HepG2 (cell line): ENCODE results near the gene EGFR. TPM values are rescaled to one million over a fixed set of nuclear protein-coding genes. Genes with fewer than 3 reads are reported as not detected.

Source experiments
- ETV5 ChIP-seq: IDR thresholded peaks from 2 replicates; pipeline ENCODE4 v1.6.1; 2018; ENCODE audit warnings: missing biosample characterization, missing genetic modification reagents, inconsistent platforms, borderline replicate concordance
- FOXC1 ChIP-seq: sonication (generic); formaldehyde crosslinking; IDR thresholded peaks from 2 replicates; pipeline ENCODE4 v1.8.0; 2022; ENCODE audit warnings: mild to moderate bottlenecking, missing genetic modification reagents, borderline replicate concordance
- GLI4 ChIP-seq: sonication (generic); formaldehyde crosslinking; IDR thresholded peaks from 2 replicates; pipeline ENCODE4 v1.5.1; 2020; ENCODE audit warnings: missing genetic modification reagents, mild to moderate bottlenecking, moderate library complexity, borderline replicate concordance
- HDAC6 ChIP-seq: fragments of 200-600 bp; sonication (generic); IDR thresholded peaks from 2 replicates; pipeline ENCODE4 v1.7.0; 2017; ENCODE audit warnings: mild to moderate bottlenecking, antibody characterized with exemption, low read length, low read depth
- KDM1A ChIP-seq: IDR thresholded peaks from 2 replicates; pipeline ENCODE4 v1.6.1; 2016; ENCODE audit warnings: missing compliant biosample characterization
- LCORL ChIP-seq, 2 experiments: fragments of 450-650 bp in 1 of 2; sonication (generic) in 1 of 2; formaldehyde crosslinking in 1 of 2; IDR thresholded peaks; 2 replicates each; pipeline versions ENCODE4 v1.5.0 to v1.6.1; 2017 to 2020; ENCODE audit warnings: antibody characterized with exemption in 1 of 2, missing genetic modification reagents in 1 of 2
- MAFF ChIP-seq: IDR thresholded peaks from 2 replicates; pipeline ENCODE4 v1.6.1; 2011; ENCODE audit warnings: low read depth, low read length, improper control_type of control experiment
- NFYC ChIP-seq: IDR thresholded peaks from 2 replicates; pipeline ENCODE4 v1.6.1; 2016; ENCODE audit warnings: missing genetic modification reagents, missing compliant biosample characterization
- SIX1 ChIP-seq: sonication (generic); formaldehyde crosslinking; IDR thresholded peaks from 2 replicates; pipeline ENCODE4 v1.4.0; 2020; ENCODE audit warnings: missing genetic modification reagents, borderline replicate concordance
- ZBTB38 ChIP-seq: sonication (generic); formaldehyde crosslinking; IDR thresholded peaks from 2 replicates; pipeline ENCODE4 v1.5.1; 2020; ENCODE audit warnings: mild to moderate bottlenecking, missing genetic modification reagents
- ZNF253 ChIP-seq: sonication (generic); formaldehyde crosslinking; IDR thresholded peaks from 2 replicates; pipeline ENCODE4 v1.8.0; 2022; ENCODE audit warnings: mild to moderate bottlenecking, missing genetic modification reagents, borderline replicate concordance
- ZNF34 ChIP-seq: sonication (generic); formaldehyde crosslinking; IDR thresholded peaks from 2 replicates; pipeline ENCODE4 v1.4.0; 2020; ENCODE audit warnings: mild to moderate bottlenecking, missing genetic modification reagents, borderline replicate concordance
- ZNF468 ChIP-seq: sonication (generic); formaldehyde crosslinking; IDR thresholded peaks from 2 replicates; pipeline ENCODE4 v1.8.0; 2022; ENCODE audit warnings: mild to moderate bottlenecking, moderate library complexity, missing genetic modification reagents
- polyA plus RNA-seq, 8 experiments: library from polyadenylated mRNA; depleted of rRNA in 3 of 8; stranded (reverse) in 7 of 8; unstranded in 1 of 8; fragments of >200 nt; fragmentation: Illumina TruSeq in 4 of 8; extraction: Trizol in 4 of 8; gene quantifications; 2 replicates each; pipeline versions ENCODE4 v1.2.1 to v1.2.3, GENCODE V29; 2011 to 2016; ENCODE audit warnings: low read depth in 4 of 8, missing spikeins in 1 of 8, mixed read lengths in 1 of 8; ENCODE audit not compliant: insufficient read depth in 1 of 8
- total RNA-seq, 5 experiments: library from RNA; depleted of rRNA; stranded (reverse); fragments of >200 nt; fragmentation: Illumina TruSeq; extraction: Trizol; gene quantifications; 2 replicates each; pipeline ENCODE4 v1.2.3, GENCODE V29; 2016; ENCODE audit warnings: low read depth in 1 of 5
- TF ChIP-seq, protein P1 (sequence below): sonication (generic); formaldehyde crosslinking; IDR thresholded peaks from 2 replicates; pipeline ENCODE4 v1.4.0; 2020; ENCODE audit warnings: missing genetic modification reagents, borderline replicate concordance
- TF ChIP-seq, protein P2 (sequence below): sonication (generic); formaldehyde crosslinking; IDR thresholded peaks from 2 replicates; pipeline ENCODE4; 2020; ENCODE audit warnings: missing genetic modification reagents, mild to moderate bottlenecking, borderline replicate concordance
- TF ChIP-seq, protein P3 (sequence below): IDR thresholded peaks from 2 replicates; pipeline ENCODE4 v1.6.1; 2016

EGFR gene
- total and polyA plus RNA-seq, 2 of the 13 experiments (the other 11 are each of a cell fraction or from before 2014, with no cell fraction given), result 7.0 to 10.0 TPM

DNA sequence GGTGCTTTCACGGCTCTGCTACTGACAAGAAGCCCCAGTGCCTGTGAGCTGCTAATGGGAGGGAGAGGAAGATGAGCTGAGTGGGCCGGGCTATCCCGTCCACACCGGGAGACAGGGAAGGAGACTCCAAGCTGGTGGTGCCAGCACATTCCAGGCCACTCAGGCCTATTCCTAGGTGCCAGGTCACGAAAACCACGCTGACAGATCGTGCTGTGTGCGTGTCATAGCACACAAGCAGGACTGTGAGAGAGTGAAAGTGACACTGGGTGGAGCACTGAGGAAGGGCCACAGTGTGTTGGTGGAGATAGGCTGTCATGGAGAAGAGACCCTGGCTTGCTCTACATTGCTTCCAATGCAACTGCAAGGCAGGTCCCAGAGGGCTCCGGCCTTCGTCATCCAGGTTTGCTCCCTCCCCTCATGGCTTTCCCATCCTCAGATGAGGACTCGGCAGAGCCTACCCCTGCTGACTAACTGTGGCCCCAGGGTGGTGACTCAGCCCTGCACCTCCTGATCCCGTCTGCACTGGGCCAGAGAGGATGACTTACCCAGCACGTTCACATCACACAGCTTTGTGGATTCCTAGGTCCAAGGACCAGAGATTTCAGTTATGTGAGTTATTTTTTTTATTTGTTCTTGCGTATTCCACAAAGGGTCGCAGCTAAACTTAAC, 167.3 kb downstream of the EGFR start (continued):
- peak; percentile 40; the same call in 1 of the 2 replicates for TF ChIP-seq GLI4
- no peak for TF ChIP-seq FOXC1 (CRISPR knock-in tag)
- TF ChIP-seq, protein P1, sequence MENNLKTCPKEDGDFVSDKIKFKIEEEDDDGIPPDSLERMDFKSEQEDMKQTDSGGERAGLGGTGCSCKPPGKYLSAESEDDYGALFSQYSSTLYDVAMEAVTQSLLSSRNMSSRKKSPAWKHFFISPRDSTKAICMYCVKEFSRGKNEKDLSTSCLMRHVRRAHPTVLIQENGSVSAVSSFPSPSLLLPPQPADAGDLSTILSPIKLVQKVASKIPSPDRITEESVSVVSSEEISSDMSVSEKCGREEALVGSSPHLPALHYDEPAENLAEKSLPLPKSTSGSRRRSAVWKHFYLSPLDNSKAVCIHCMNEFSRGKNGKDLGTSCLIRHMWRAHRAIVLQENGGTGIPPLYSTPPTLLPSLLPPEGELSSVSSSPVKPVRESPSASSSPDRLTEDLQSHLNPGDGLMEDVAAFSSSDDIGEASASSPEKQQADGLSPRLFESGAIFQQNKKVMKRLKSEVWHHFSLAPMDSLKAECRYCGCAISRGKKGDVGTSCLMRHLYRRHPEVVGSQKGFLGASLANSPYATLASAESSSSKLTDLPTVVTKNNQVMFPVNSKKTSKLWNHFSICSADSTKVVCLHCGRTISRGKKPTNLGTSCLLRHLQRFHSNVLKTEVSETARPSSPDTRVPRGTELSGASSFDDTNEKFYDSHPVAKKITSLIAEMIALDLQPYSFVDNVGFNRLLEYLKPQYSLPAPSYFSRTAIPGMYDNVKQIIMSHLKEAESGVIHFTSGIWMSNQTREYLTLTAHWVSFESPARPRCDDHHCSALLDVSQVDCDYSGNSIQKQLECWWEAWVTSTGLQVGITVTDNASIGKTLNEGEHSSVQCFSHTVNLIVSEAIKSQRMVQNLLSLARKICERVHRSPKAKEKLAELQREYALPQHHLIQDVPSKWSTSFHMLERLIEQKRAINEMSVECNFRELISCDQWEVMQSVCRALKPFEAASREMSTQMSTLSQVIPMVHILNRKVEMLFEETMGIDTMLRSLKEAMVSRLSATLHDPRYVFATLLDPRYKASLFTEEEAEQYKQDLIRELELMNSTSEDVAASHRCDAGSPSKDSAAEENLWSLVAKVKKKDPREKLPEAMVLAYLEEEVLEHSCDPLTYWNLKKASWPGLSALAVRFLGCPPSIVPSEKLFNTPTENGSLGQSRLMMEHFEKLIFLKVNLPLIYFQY, result peak; percentile 81; the same call in 1 of the 2 replicates
- TF ChIP-seq MAFF, result peak; percentile 68; the same call in 1 of the 2 replicates
- TF ChIP-seq, protein P2, sequence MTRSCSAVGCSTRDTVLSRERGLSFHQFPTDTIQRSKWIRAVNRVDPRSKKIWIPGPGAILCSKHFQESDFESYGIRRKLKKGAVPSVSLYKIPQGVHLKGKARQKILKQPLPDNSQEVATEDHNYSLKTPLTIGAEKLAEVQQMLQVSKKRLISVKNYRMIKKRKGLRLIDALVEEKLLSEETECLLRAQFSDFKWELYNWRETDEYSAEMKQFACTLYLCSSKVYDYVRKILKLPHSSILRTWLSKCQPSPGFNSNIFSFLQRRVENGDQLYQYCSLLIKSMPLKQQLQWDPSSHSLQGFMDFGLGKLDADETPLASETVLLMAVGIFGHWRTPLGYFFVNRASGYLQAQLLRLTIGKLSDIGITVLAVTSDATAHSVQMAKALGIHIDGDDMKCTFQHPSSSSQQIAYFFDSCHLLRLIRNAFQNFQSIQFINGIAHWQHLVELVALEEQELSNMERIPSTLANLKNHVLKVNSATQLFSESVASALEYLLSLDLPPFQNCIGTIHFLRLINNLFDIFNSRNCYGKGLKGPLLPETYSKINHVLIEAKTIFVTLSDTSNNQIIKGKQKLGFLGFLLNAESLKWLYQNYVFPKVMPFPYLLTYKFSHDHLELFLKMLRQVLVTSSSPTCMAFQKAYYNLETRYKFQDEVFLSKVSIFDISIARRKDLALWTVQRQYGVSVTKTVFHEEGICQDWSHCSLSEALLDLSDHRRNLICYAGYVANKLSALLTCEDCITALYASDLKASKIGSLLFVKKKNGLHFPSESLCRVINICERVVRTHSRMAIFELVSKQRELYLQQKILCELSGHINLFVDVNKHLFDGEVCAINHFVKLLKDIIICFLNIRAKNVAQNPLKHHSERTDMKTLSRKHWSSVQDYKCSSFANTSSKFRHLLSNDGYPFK (CRISPR knock-in tag), result 0 out of 2 replicates have a peak, but pooled peaks have one; percentile 29
- TF ChIP-seq HDAC6, result no peak
- peak; percentile 39; the same call in 1 of the 2 replicates for TF ChIP-seq ETV5 (CRISPR knock-in tag)
- peak; percentile 69; the same call in 1 of the 2 replicates for TF ChIP-seq KDM1A (CRISPR knock-in tag)
- TF ChIP-seq ZNF34, result no peak
- TF ChIP-seq SIX1 (CRISPR knock-in tag), result 0 out of 2 replicates have a peak, but pooled peaks have one; percentile 34
- 0 out of 2 replicates have a peak, but pooled peaks have one; percentile 35 for TF ChIP-seq ZNF468
- TF ChIP-seq, protein P3, sequence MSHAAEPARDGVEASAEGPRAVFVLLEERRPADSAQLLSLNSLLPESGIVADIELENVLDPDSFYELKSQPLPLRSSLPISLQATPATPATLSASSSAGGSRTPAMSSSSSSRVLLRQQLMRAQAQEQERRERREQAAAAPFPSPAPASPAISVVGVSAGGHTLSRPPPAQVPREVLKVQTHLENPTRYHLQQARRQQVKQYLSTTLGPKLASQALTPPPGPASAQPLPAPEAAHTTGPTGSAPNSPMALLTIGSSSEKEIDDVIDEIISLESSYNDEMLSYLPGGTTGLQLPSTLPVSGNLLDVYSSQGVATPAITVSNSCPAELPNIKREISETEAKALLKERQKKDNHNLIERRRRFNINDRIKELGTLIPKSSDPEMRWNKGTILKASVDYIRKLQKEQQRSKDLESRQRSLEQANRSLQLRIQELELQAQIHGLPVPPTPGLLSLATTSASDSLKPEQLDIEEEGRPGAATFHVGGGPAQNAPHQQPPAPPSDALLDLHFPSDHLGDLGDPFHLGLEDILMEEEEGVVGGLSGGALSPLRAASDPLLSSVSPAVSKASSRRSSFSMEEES (CRISPR knock-in tag), result peak; percentile 76; the same call in 1 of the 2 replicates
- TF ChIP-seq ZBTB38 (CRISPR knock-in tag), result peak; percentile 99
- TF ChIP-seq NFYC (CRISPR knock-in tag), result no peak
- TF ChIP-seq LCORL (IDR thresholded peaks at IDR 0.05), result no peak
- peak; percentile 63 for TF ChIP-seq LCORL (CRISPR knock-in tag; IDR thresholded peaks at IDR 0.05)
- 0 out of 2 replicates have a peak, but pooled peaks have one; percentile 47 for TF ChIP-seq ZNF253 (CRISPR knock-in tag)
